CD4-positive, alpha-beta memory T cell (primary cell): ENCODE measurements around the gene GRK6. TPM values are rescaled to one million over a fixed set of nuclear protein-coding genes. Genes with fewer than 3 reads are reported as not detected.

ENCODE experiments used
- CTCF ChIA-PET: fragments of 350-600 bp; sonication (Branson Sonifier 250); formaldehyde crosslinking; loops from one replicate; lab custom pipeline; 2021; ENCODE audit warnings: inconsistent platforms; ENCODE audit not compliant: partially characterized antibody; lab: Charles Lee
- POLR2A ChIA-PET: fragments of 350-600 bp; sonication (Branson Sonifier 250); formaldehyde crosslinking; loops from one replicate; lab custom pipeline; 2021; ENCODE audit not compliant: partially characterized antibody; lab: Charles Lee
- DNase-seq, 5 donors: peaks; one replicate each; pipeline versions ENCODE4 v3.0.0 to v3.0.0-alpha.2; 2020 to 2022; ENCODE audit warnings: mixed read lengths in 1 of 5
- H3K27ac ChIP-seq: one replicate; pipeline ENCODE4 v1.7.0; 2013; ENCODE audit warnings: low read depth, low read length
- H3K27me3 ChIP-seq: 2 replicates; pipeline ENCODE4 v1.7.0; 2013; ENCODE audit warnings: mild to moderate bottlenecking, low read length, moderate library complexity; ENCODE audit not compliant: insufficient read depth
- H3K36me3 ChIP-seq: 2 replicates; pipeline ENCODE4 v1.7.0; 2013; ENCODE audit warnings: mild to moderate bottlenecking, low read length, moderate library complexity; ENCODE audit not compliant: insufficient read depth
- H3K4me1 ChIP-seq: 2 replicates; pipeline ENCODE4 v1.7.0; 2013; ENCODE audit warnings: mild to moderate bottlenecking, low read length, moderate library complexity; ENCODE audit not compliant: insufficient read depth
- H3K4me3 ChIP-seq, 2 donors: one replicate each; pipeline ENCODE4 v1.7.0; 2013; ENCODE audit warnings: low read length in 2 of 2, mild to moderate bottlenecking in 1 of 2
- H3K9me3 ChIP-seq, 2 donors: one replicate each; pipeline ENCODE4 v1.7.0; 2013; ENCODE audit warnings: low read length in 2 of 2, control low read depth in 1 of 2; ENCODE audit not compliant: control insufficient read depth in 1 of 2
- H3K27ac Mint-ChIP-seq, 7 donors: one replicate each; pipeline ENCODE4 v1.8.0; 2020 to 2021; ENCODE audit warnings: mixed read lengths in 7 of 7, mild to moderate bottlenecking in 6 of 7, inconsistent platforms in 3 of 7, moderate library complexity in 3 of 7
- H3K27me3 Mint-ChIP-seq, 2 donors: one replicate each; pipeline ENCODE4 v1.8.0; 2020 to 2021; ENCODE audit warnings: mixed read lengths in 2 of 2
- H3K36me3 Mint-ChIP-seq, 2 donors: one replicate each; pipeline ENCODE4 v1.8.0; 2020 to 2021; ENCODE audit warnings: mixed read lengths in 2 of 2, inconsistent platforms in 1 of 2, mild to moderate bottlenecking in 1 of 2
- H3K4me1 Mint-ChIP-seq, 4 donors: one replicate each; pipeline ENCODE4 v1.8.0; 2020 to 2021; ENCODE audit warnings: mixed read lengths in 4 of 4, mild to moderate bottlenecking in 1 of 4
- H3K4me3 Mint-ChIP-seq, 8 donors: one replicate each; pipeline ENCODE4 v1.8.0; 2020 to 2021; ENCODE audit warnings: mixed read lengths in 8 of 8, mild to moderate bottlenecking in 7 of 8, moderate library complexity in 6 of 8, inconsistent platforms in 3 of 8
- H3K9me3 Mint-ChIP-seq, 8 donors: one replicate each; pipeline ENCODE4 v1.8.0; 2020 to 2021; ENCODE audit warnings: mixed read lengths in 8 of 8, mild to moderate bottlenecking in 5 of 8, inconsistent platforms in 3 of 8, moderate library complexity in 1 of 8
- intact Hi-C: fragments of 100-400 bp; cut with micrococcal nuclease; formaldehyde crosslinking; loops from one replicate; pipeline ENCODE4 v1.15.1; 2023
- polyA plus RNA-seq, 2 donors: library from polyadenylated mRNA; unstranded; fragments of 300-500 nt; fragmentation: Illumina TruSeq; gene quantifications; one replicate each; pipeline ENCODE4 v1.2.3, GENCODE V29; 2021
- total RNA-seq, 2 experiments: library from RNA; stranded (reverse); gene quantifications; one replicate each; pipeline ENCODE4 v1.2.3, GENCODE V29; 2021

Gene GRK6
- total and polyA plus RNA-seq, 4 experiments from 2014 or later: 72.4 to 203 (median 190) TPM

- Mint-ChIP-seq H3K36me3 (peaks cover 23 to 45% of the 10 kb centered on the region in 2 donors), H3K9me3 (peaks cover 0 to 6% (median 0%) of the 10 kb centered on the region in 8 donors), H3K4me1 (peaks cover 36 to 89% (median 61%) of the 10 kb centered on the region in 4 donors), H3K27ac (peak overlapping the region; percentile 91 to 99 (median 96)), H3K27me3 (no peaks in the 10 kb centered on the region), H3K4me3 (peak overlapping the region; percentile 85 to 97 (median 95))
- CTCF ChIA-PET: interaction anchor here (1.0 to 14.2 kb wide), 10 partner anchors 11 to 119 kb away, joined by 3 to 307 read pairs (median 6); partner anchors contain the start of genes F12, PFN3 and PRR7
- Histone ChIP-seq H3K9me3 (no peaks in the 10 kb centered on the region), H3K36me3 (peaks cover 37% of the 10 kb centered on the region), H3K27me3 (no peaks in the 10 kb centered on the region), H3K4me1 (peaks cover 79% of the 10 kb centered on the region), H3K4me3 (peak overlapping the region; percentile 74 to 87), H3K27ac (peak overlapping the region; percentile 87)
- no peak for DNase-seq
- POLR2A ChIA-PET: interaction anchor here (0.9 to 14.3 kb wide), 12 partner anchors 14 to 275 kb away, joined by 3 to 1171 read pairs (median 6); partner anchors contain the start of genes F12, LMAN2, PRELID1 and PRR7
- intact Hi-C loops: no loop called here
Observed at GRCh38 chr5:177428574-177429217, 2.2 kb downstream of the GRK6 start.

DNA sequence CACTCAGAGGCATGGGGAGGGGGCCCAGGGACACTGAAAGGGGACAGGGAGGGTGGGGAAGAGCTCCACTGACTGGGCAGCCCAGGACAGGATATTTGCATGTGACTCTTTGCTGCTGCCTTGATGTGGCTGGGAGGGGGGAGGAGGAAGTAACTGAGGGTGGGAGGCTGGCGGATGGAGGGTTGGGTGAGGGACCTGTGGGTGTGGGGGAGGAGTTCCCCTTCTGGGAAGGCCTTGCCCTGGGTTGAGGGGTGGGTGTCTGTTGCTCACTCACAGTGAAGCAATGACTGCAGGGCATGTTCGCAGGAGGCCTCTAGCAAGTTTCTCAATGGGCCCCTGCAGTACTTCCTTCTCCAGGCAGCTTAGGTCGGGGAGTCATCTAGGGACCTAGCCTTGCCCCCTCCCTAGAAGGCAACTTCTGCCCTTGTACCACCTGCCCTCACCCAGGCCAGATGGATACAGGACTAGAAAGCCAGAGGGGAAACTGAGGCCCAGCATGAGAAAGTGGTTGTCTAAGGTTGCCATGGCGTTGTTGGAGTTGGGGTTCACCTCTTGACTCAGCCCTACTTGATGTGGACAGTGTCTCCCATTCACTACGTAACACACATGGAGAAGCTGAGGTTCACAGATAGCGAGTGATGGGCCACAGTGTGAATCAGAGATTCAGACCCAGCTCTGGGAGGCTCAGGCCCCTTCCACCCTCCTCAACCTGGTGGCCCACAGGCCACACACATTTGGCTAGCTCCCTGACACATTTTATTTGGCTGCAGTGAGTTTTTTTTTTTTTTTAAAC is 3.0 kb downstream of the GRK6 start:
- intact Hi-C loops: no loop called here
- H3K27me3 Mint-ChIP-seq: no peaks in the 10 kb centered on the region
- Histone ChIP-seq H3K4me3 (peak overlapping the region; percentile 74 to 87), H3K9me3 (no peaks in the 10 kb centered on the region), H3K4me1 (peaks cover 86% of the 10 kb centered on the region), H3K36me3 (peaks cover 45% of the 10 kb centered on the region), H3K27ac (peak overlapping the region; percentile 87), H3K27me3 (no peaks in the 10 kb centered on the region)
- peak; percentile 83 to 96 (median 85) for DNase-seq
- ChIA-PET CTCF (interaction anchor here (0.8 to 14.2 kb wide), 12 partner anchors 10 to 120 kb away, joined by 3 to 307 read pairs (median 6); partner anchors contain the start of genes F12, PFN3 and PRR7), POLR2A (interaction anchor here (0.9 to 14.3 kb wide), 13 partner anchors 15 to 276 kb away, joined by 3 to 1171 read pairs (median 5); partner anchors contain the start of genes F12, LMAN2 and PRR7)
- peak overlapping the region; percentile 85 to 97 (median 95) for H3K4me3 Mint-ChIP-seq
- H3K36me3 Mint-ChIP-seq: peaks cover 30 to 51% of the 10 kb centered on the region in 2 donors
- H3K4me1 Mint-ChIP-seq: peaks cover 37 to 90% (median 63%) of the 10 kb centered on the region in 4 donors
- H3K27ac Mint-ChIP-seq: peak overlapping the region; percentile 91 to 99 (median 96)
- peaks cover 0 to 6% (median 0%) of the 10 kb centered on the region in 8 donors for H3K9me3 Mint-ChIP-seq

DNA sequence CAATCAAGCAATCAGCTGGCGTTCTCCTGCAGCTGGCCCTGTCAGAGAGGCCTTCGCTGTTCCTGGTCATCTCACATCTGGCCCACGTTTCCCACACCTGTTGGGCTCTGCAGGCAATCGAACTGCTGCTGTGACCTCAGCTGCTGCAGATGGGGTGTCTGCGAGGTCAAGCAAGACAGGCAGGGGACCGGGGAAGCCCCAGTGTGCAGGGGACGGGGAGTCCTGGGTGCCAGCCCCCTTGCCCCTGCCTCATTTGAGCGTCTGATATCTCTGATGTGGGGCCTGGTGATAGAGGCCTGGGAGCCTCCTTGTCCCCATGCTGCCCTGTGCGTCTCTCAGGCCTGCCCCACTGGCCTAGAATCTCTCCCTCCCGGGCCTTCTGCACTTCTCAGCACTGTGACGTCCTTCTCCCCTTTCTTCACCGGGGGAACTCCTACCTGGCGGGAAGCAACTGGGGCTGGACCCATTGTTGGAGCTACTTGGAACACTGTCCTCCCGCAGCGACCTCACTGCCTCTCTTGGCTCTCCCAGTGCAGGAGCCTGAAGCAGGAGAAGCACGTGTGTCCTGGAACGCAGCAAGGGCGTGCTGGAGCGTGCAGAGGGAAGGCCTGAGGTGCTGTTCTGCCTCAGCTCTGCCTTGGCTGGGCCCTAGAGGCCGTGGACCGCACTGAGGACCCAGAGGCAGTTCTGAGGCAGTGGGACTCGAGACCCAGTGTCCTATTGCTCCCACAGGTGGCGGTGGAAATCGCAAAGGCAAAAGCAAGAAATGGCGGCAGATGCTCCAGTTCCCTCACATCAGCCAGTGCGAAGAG is 3.9 kb downstream of the GRK6 start:
- ChIA-PET POLR2A (interaction anchor here (0.7 to 14.3 kb wide), 13 partner anchors 15 to 79 kb away, joined by 3 to 1171 read pairs (median 10); partner anchors contain the start of genes LMAN2, PFN3 and PRR7), CTCF (interaction anchor here (0.8 to 14.2 kb wide), 7 partner anchors 9 to 112 kb away, joined by 3 to 307 read pairs (median 55); partner anchors contain the start of genes F12, PFN3 and PRR7)
- intact Hi-C loops: no loop called here
- peaks cover 36 to 90% (median 63%) of the 10 kb centered on the region in 4 donors for H3K4me1 Mint-ChIP-seq
- peaks cover 0 to 6% (median 0%) of the 10 kb centered on the region in 8 donors for H3K9me3 Mint-ChIP-seq
- peaks cover 37 to 59% of the 10 kb centered on the region in 2 donors for H3K36me3 Mint-ChIP-seq
- DNase-seq: peak in 1 of 5 donors; percentile 31
- H3K27ac ChIP-seq: peak overlapping the region; percentile 87
- H3K27me3 ChIP-seq: no peaks in the 10 kb centered on the region
- peak overlapping the region; percentile 85 to 97 (median 95) for H3K4me3 Mint-ChIP-seq
- H3K27me3 Mint-ChIP-seq: no peaks in the 10 kb centered on the region
- peak overlapping the region in 1 of 2 donors; percentile 87 for H3K4me3 ChIP-seq
- peak overlapping the region; percentile 91 to 99 (median 96) for H3K27ac Mint-ChIP-seq
- H3K9me3 ChIP-seq: no peaks in the 10 kb centered on the region
- H3K36me3 ChIP-seq: peaks cover 53% of the 10 kb centered on the region
- H3K4me1 ChIP-seq: peaks cover 86% of the 10 kb centered on the region

- Mint-ChIP-seq H3K4me1 (peaks cover 34 to 87% (median 61%) of the 10 kb centered on the region in 4 donors), H3K36me3 (peaks cover 41 to 65% of the 10 kb centered on the region in 2 donors), H3K27ac (peak overlapping the region; percentile 91 to 99 (median 96)), H3K9me3 (peaks cover 0 to 6% (median 0%) of the 10 kb centered on the region in 8 donors), H3K27me3 (no peaks in the 10 kb centered on the region), H3K4me3 (peak overlapping the region; percentile 85 to 97 (median 94))
- H3K4me3 ChIP-seq: peak overlapping the region; percentile 36 to 87
- H3K36me3 ChIP-seq: peaks cover 58% of the 10 kb centered on the region
- H3K27ac ChIP-seq: peak overlapping the region; percentile 87
- no peaks in the 10 kb centered on the region for H3K27me3 ChIP-seq
- H3K9me3 ChIP-seq: no peaks in the 10 kb centered on the region
- intact Hi-C loops: loop anchor here (1.0 kb wide), 1 partner anchor 9 kb away; no protein-coding TSS in a partner anchor
- H3K4me1 ChIP-seq: peaks cover 88% of the 10 kb centered on the region
- CTCF ChIA-PET: interaction anchor here (0.6 to 14.2 kb wide), 6 partner anchors 9 to 811 kb away, joined by 3 to 307 read pairs (median 82); partner anchors contain the start of genes F12, PFN3 and PRR7
- POLR2A ChIA-PET: interaction anchor here (0.7 to 14.3 kb wide), 20 partner anchors 7 to 897 kb away, joined by 3 to 1171 read pairs (median 7); partner anchors contain the start of genes GRK6, LMAN2, PFN3 and PRELID1
- no peak for DNase-seq
Observed at GRCh38 chr5:177430972-177431316, 4.5 kb downstream of the GRK6 start.

DNA sequence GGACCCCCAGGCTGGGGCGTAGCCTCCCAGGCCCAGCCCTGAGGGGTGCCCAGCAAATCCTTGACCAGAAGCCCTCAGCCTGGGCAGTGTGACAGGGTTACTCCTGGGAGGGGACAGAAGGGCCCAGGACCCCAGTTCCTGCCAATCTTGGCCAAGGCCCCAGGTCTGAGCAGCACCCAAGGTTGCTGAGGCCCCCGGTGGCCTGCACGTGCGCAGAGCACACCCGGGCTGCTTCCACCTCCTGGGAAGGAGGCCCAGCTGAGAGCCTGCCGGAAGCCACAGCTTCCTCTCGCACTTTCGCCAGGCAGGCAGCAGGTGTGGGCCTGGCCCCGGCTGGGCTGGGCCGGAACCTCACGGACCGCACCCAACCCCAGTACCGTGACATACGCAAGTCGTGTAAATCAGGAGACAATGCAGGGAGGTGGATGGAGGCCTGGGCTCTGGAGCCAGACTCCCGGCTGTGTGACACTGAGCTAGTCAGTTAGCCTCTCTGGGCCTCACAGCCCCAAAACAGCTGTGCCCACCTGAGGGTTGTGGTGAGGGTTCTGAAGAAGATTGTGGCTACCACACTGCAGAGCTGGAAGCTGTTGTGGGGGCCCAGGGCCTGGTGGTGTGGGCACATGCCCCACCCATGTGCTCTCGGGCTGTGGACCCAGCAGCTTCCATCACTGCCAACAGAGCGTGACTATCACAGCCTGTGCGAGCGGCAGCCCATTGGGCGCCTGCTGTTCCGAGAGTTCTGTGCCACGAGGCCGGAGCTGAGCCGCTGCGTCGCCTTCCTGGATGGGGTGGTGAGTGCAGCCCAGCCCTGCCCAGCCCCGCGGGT is 5.1 kb downstream of the GRK6 start:
- H3K36me3 Mint-ChIP-seq: peaks cover 44 to 64% of the 10 kb centered on the region in 2 donors
- H3K9me3 Mint-ChIP-seq: peaks cover 0 to 1% (median 0%) of the 10 kb centered on the region in 8 donors
- POLR2A ChIA-PET: interaction anchor here (0.7 to 14.3 kb wide), 24 partner anchors 8 to 897 kb away, joined by 3 to 1171 read pairs (median 6); partner anchors contain the start of genes GRK6, LMAN2, PFN3 and PRELID1
- H3K4me3 Mint-ChIP-seq: peak overlapping the region; percentile 85 to 97 (median 94)
- Histone ChIP-seq H3K4me3 (peak overlapping the region; percentile 36 to 87), H3K36me3 (peaks cover 63% of the 10 kb centered on the region), H3K27ac (peak overlapping the region; percentile 87), H3K9me3 (no peaks in the 10 kb centered on the region), H3K27me3 (no peaks in the 10 kb centered on the region), H3K4me1 (peaks cover 94% of the 10 kb centered on the region)
- H3K27me3 Mint-ChIP-seq: no peaks in the 10 kb centered on the region
- intact Hi-C loops: loop anchor here (1.0 kb wide), 1 partner anchor 9 kb away; no protein-coding TSS in a partner anchor
- CTCF ChIA-PET: interaction anchor here (0.6 to 14.2 kb wide), 10 partner anchors 8 to 812 kb away, joined by 3 to 307 read pairs (median 6); partner anchors contain the start of genes F12, PFN3 and PRR7
- peak; percentile 81 to 88 (median 85) for DNase-seq
- peak overlapping the region; percentile 91 to 99 (median 96) for H3K27ac Mint-ChIP-seq
- H3K4me1 Mint-ChIP-seq: peaks cover 34 to 89% (median 59%) of the 10 kb centered on the region in 4 donors
